ENCODE measurements around the gene SLC27A2.
"Not testable (repeated sequence)": the region's sequence is repeated elsewhere in the genome, so short reads cannot be mapped to it uniquely, and the experiment has no call there.

The SLC27A2 gene

GRCh38 chr15:50181969-50182218 lies at the start of gene SLC27A2:
SLC27A2 (plus strand) TSS chr15:50182196; CDS start chr15:50182428, 232 bp downstream.
- Mint-ChIP-seq H3K4me3 (peak within 1 kb of the TSS; percentile 88), H3K9me3 (no peaks in the 10 kb centered on the region), H3K4me1 (peaks cover 9% of the 10 kb centered on the region), H3K27ac (no peak within 1 kb of the TSS), H3K27me3 (ENCODE audit: low read depth, poor library complexity) (peaks cover 72% of the 10 kb centered on the region), H3K36me3 (ENCODE audit: low read depth) (no peaks in the 10 kb centered on the region)
- no peak for DNase-seq
- peak; percentile 28 for TF ChIP-seq CTCF (IDR thresholded peaks at IDR 0.05)

- H3K4me3 Mint-ChIP-seq; DNase-seq; H3K9me3 Mint-ChIP-seq; H3K27me3 Mint-ChIP-seq (ENCODE audit: low read depth, poor library complexity); H3K27ac Mint-ChIP-seq; H3K36me3 Mint-ChIP-seq (ENCODE audit: low read depth): not testable (repeated sequence)
- H3K4me1 Mint-ChIP-seq, result peaks cover 28% of the 10 kb centered on the region
Observed at GRCh38 chr15:50132251-50132984, 49.6 kb upstream of the SLC27A2 start.

- Mint-ChIP-seq H3K4me3 (no peak overlapping the region), H3K9me3 (peaks cover 4% of the 10 kb centered on the region), H3K27me3 (ENCODE audit: low read depth, poor library complexity) (no peaks in the 10 kb centered on the region), H3K36me3 (ENCODE audit: low read depth) (no peaks in the 10 kb centered on the region), H3K4me1 (peaks cover 27% of the 10 kb centered on the region), H3K27ac (no peak overlapping the region)
- no peak for DNase-seq
- TF ChIP-seq CTCF (IDR thresholded peaks at IDR 0.05), result no peak
Observed at GRCh38 chr15:50134524-50135024, 47.4 kb upstream of the SLC27A2 start.

GRCh38 chr15:50135031-50135551 lies 46.9 kb upstream of the SLC27A2 start:
- Mint-ChIP-seq H3K27me3 (ENCODE audit: low read depth, poor library complexity) (no peaks in the 10 kb centered on the region), H3K4me1 (peaks cover 27% of the 10 kb centered on the region), H3K36me3 (ENCODE audit: low read depth) (no peaks in the 10 kb centered on the region), H3K9me3 (peaks cover 4% of the 10 kb centered on the region), H3K4me3 (no peak overlapping the region), H3K27ac (no peak overlapping the region)
- DNase-seq, result no peak
- TF ChIP-seq CTCF (IDR thresholded peaks at IDR 0.05), result no peak

GRCh38 chr15:50137330-50137761 lies 44.6 kb upstream of the SLC27A2 start:
- H3K27me3 Mint-ChIP-seq (ENCODE audit: low read depth, poor library complexity), result no peaks in the 10 kb centered on the region
- peaks cover 4% of the 10 kb centered on the region for H3K9me3 Mint-ChIP-seq
- peaks cover 27% of the 10 kb centered on the region for H3K4me1 Mint-ChIP-seq
- DNase-seq, result no peak
- no peak overlapping the region for H3K27ac Mint-ChIP-seq
- H3K4me3 Mint-ChIP-seq, result no peak overlapping the region
- TF ChIP-seq CTCF (IDR thresholded peaks at IDR 0.05), result no peak
- H3K36me3 Mint-ChIP-seq (ENCODE audit: low read depth), result no peaks in the 10 kb centered on the region

GRCh38 chr15:50137893-50138292 lies 44.1 kb upstream of the SLC27A2 start:
- Mint-ChIP-seq H3K27ac (no peak overlapping the region), H3K9me3 (no peaks in the 10 kb centered on the region), H3K4me1 (peaks cover 27% of the 10 kb centered on the region), H3K4me3 (no peak overlapping the region), H3K36me3 (ENCODE audit: low read depth) (no peaks in the 10 kb centered on the region), H3K27me3 (ENCODE audit: low read depth, poor library complexity) (no peaks in the 10 kb centered on the region)
- no peak for DNase-seq
- no peak for TF ChIP-seq CTCF (IDR thresholded peaks at IDR 0.05)

Data from nephron progenitor cell (in vitro differentiated cells).